Esophagus squamous epithelium (tissue), 5 donors: ENCODE measurements around the gene P4HA2. TPM values are rescaled to one million over a fixed set of nuclear protein-coding genes. Genes with fewer than 3 reads are reported as not detected.
A peak's percentile ranks its signal among the peaks of the same experiment; 100 is the strongest.

Experiments used
- DNase-seq: peaks from one replicate; lab custom pipeline; 2025; lab: John Stamatoyannopoulos, UW
- H3K27ac ChIP-seq, 4 donors: fragments of 200-600 bp; sonication (generic); one replicate each; pipeline ENCODE4 v1.5.1; 2016 to 2019; ENCODE audit warnings: mild to moderate bottlenecking in 1 of 4
- H3K27me3 ChIP-seq, 4 donors: fragments of 200-600 bp; sonication (generic); 1 replicate in 3 of 4; 2 replicates in 1 of 4; pipeline versions ENCODE4 v1.5.1 to v1.6.0; 2017 to 2021; ENCODE audit warnings: antibody characterized with exemption in 1 of 4
- H3K36me3 ChIP-seq, 3 donors: fragments of 200-600 bp; sonication (generic); one replicate each; pipeline ENCODE4 v1.5.1; 2016 to 2019
- H3K4me1 ChIP-seq, 3 donors: fragments of 200-600 bp; sonication (generic); one replicate each; pipeline ENCODE4 v1.5.1; 2017 to 2019
- H3K4me3 ChIP-seq, 4 donors: fragments of 200-600 bp; sonication (generic); 1 replicate in 3 of 4; 2 replicates in 1 of 4; pipeline ENCODE4 v1.5.1; 2016 to 2019; ENCODE audit warnings: mild to moderate bottlenecking in 2 of 4, moderate library complexity in 1 of 4
- H3K9me3 ChIP-seq, 3 donors: fragments of 200-600 bp; sonication (generic); one replicate each; pipeline ENCODE4 v1.5.1; 2016 to 2019
- POLR2A ChIP-seq, 4 donors: fragments of 450-650 bp; IDR thresholded peaks; one replicate each; pipeline ENCODE4 v1.6.1; 2017; ENCODE audit warnings: antibody characterized with exemption in 4 of 4, mild to moderate bottlenecking in 4 of 4, moderate library complexity in 3 of 4
- WGBS, 2 donors: methylation state at CpG; one replicate each; pipeline ENCODE4 v1.1.5; 2018; 5-methylcytosine and 5-hydroxymethylcytosine counted together
- intact Hi-C: fragments of 100-400 bp; cut with DNase I; formaldehyde crosslinking; loops from one replicate; pipeline ENCODE4 v1.15.0; 2022
- total RNA-seq, 4 donors: library from RNA; depleted of rRNA; stranded (reverse); fragments of >200 nt; gene quantifications; one replicate each; pipeline ENCODE4 v1.1.0, GENCODE V29; 2016
- TF ChIP-seq, protein P1 (sequence below), 6 experiments: fragments of 450-650 bp in 4 of 6; fragments of 200-600 bp in 2 of 6; sonication (generic) in 2 of 6; IDR thresholded peaks; one replicate each; pipeline ENCODE4 v1.5.1; 2016 to 2019; ENCODE audit warnings: antibody characterized with exemption in 6 of 6, mild to moderate bottlenecking in 4 of 6, moderate library complexity in 4 of 6
- donor health status: DM: yes; HTN: yes; CAD: no.

P4HA2 gene
- total RNA-seq, 4 donors from 2014 or later = 14.7 to 22.2 (median 16.7) TPM

DNA sequence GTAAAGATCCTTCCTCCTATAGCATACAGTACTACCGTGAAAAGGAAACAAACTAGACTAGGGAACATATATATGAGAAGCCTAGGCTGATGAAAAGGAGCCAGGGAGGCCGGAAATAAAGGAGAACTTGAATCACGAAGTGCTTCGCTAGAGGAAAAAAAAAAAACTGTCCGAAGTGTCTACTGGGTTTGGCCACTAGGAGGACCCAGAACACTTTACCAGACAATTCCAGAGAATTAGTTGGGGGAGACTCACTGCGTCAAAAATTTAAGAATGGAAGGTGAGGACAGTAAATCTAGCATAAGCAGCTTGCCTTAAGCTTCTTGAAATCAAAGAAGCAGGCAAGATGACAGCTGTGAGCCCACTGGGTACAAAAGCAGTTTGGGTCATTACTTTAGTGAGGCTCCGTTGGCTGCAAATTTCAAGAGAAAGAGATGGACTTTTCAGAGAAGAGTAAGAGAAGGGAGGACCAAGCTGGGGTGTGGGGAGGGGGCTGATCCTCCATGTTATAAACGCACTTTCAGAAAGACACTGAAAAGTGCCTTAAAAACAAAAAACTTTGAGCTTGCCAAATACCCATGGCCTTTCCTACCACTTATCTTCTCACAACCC lies 47.4 kb downstream of the P4HA2 start:
- Histone ChIP-seq H3K9me3 (no peaks in the 10 kb centered on the region), H3K4me1 (peaks cover 0 to 15% (median 0%) of the 10 kb centered on the region in 3 donors), H3K36me3 (no peaks in the 10 kb centered on the region), H3K4me3 (no peak overlapping the region), H3K27ac (no peak overlapping the region), H3K27me3 (no peaks in the 10 kb centered on the region)
- no peak for DNase-seq
- intact Hi-C loops = no loop called here
- WGBS, 2 donors = 16 to 17% methylated on average over 8 of the region's 8 CpGs
- TF ChIP-seq POLR2A (IDR thresholded peaks at IDR 0.05) = no peak
- TF ChIP-seq, protein P1, sequence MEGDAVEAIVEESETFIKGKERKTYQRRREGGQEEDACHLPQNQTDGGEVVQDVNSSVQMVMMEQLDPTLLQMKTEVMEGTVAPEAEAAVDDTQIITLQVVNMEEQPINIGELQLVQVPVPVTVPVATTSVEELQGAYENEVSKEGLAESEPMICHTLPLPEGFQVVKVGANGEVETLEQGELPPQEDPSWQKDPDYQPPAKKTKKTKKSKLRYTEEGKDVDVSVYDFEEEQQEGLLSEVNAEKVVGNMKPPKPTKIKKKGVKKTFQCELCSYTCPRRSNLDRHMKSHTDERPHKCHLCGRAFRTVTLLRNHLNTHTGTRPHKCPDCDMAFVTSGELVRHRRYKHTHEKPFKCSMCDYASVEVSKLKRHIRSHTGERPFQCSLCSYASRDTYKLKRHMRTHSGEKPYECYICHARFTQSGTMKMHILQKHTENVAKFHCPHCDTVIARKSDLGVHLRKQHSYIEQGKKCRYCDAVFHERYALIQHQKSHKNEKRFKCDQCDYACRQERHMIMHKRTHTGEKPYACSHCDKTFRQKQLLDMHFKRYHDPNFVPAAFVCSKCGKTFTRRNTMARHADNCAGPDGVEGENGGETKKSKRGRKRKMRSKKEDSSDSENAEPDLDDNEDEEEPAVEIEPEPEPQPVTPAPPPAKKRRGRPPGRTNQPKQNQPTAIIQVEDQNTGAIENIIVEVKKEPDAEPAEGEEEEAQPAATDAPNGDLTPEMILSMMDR (IDR thresholded peaks at IDR 0.05) = peak; percentile 36 to 75 (median 58)

DNA sequence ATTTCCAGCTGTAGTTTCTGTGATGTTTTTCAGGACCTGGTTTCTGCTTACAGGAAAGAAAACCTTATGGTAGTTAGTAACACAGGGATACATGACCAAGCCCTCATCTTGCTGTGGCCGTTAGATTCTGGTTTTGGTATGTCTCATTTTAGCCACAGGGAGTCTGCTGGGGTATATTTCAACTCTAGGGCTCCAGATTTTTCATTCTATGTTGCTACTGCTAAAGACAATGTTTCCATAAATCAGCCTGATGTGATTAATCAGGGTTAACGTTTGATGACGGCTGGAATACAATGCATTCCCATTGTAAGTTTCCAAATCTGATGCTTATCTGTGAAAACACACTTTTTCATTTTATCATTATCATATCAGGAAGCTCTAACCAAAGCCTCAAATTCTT lies 48.2 kb downstream of the P4HA2 start:
- no peaks in the 10 kb centered on the region for H3K27me3 ChIP-seq
- H3K27ac ChIP-seq = no peak overlapping the region
- no peak overlapping the region for H3K4me3 ChIP-seq
- H3K36me3 ChIP-seq = no peaks in the 10 kb centered on the region
- no peak for DNase-seq
- no peaks in the 10 kb centered on the region for H3K9me3 ChIP-seq
- WGBS, 2 donors = 53 to 55% methylated on average over 3 of the region's 3 CpGs
- intact Hi-C loops = no loop called here
- peaks cover 0 to 15% (median 0%) of the 10 kb centered on the region in 3 donors for H3K4me1 ChIP-seq
- no peak for TF ChIP-seq POLR2A (IDR thresholded peaks at IDR 0.05)
- TF ChIP-seq, protein P1 (IDR thresholded peaks at IDR 0.05) = no peak

DNA sequence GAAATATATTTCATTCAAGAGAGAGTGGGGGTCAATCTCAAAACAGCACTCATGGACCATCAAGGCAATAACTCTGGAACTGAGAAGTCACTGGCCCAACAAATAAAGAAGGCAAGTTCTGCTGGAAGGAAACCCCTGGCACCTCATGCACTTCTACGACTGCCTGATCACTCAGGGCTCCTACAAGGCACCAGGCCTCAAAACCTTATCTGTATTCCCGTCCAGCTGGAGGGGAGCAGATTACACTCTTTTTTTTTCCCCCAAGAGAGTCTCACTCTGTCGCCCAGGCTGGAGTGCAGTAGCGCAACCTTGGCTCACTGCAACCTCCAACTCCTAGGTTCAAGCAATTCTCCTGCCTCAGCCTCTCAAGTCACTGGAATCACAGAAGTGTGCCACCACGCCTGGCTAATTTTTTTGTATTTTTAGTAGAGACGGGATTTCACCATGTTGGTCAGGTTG lies 49.9 kb downstream of the P4HA2 start:
- Histone ChIP-seq H3K9me3 (no peaks in the 10 kb centered on the region), H3K36me3 (no peaks in the 10 kb centered on the region), H3K4me3 (no peak overlapping the region), H3K27me3 (no peaks in the 10 kb centered on the region), H3K4me1 (peaks cover 0 to 13% (median 0%) of the 10 kb centered on the region in 3 donors), H3K27ac (no peak overlapping the region)
- TF ChIP-seq, protein P1 (IDR thresholded peaks at IDR 0.05) = no peak
- DNase-seq = no peak
- intact Hi-C loops = no loop called here
- 90 to 91% methylated on average over 5 to 6 of the region's 6 CpGs for WGBS, 2 donors

DNA sequence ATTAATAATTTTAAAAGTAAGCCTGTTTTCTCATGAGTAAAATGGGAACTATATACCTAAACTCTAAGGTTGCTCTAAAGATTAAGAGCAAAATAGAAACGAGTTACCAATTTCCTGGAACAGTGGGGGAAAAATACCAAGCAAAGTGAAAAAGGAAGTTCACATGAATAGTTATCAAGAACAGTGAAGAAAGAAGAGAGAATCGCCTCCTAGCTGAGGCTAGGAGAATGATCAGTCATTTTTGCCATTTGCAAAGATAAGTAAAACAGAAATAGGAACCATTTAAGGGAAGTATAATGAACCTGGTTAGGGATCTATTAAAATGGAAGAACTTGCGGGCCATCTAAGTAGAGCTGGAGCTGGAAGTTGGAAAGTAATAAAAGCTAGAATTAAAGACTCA lies 50.7 kb downstream of the P4HA2 start:
- WGBS, 2 donors = 50 to 54% methylated on average over 3 of the region's 3 CpGs
- Histone ChIP-seq H3K4me1 (peaks cover 0 to 7% (median 0%) of the 10 kb centered on the region in 3 donors), H3K9me3 (no peaks in the 10 kb centered on the region), H3K27me3 (no peaks in the 10 kb centered on the region), H3K36me3 (no peaks in the 10 kb centered on the region), H3K27ac (no peak overlapping the region), H3K4me3 (no peak overlapping the region)
- intact Hi-C loops = no loop called here
- TF ChIP-seq, protein P1 (IDR thresholded peaks at IDR 0.05) = no peak
- no peak for DNase-seq

DNA sequence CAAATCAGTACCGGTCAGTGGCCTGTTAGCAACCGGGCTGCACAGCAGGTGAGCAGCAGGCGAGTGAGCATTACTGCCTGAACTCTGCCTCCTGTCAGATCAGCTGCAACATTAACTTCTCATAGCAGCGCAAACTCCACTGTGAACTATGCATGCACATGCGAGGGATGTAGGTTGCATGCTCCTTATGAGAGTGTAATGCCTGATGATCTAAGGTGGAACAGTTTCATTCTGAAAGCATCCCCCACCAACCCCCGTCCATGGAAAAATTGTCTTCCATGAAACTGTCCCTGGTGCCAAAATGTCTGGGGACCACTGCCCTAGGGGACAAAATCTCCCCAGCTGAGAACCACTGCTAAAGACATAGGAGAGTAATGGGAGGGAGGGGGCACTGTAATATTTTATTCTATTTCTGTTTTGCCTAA lies 51.1 kb downstream of the P4HA2 start:
- WGBS, 2 donors = 76 to 93% methylated on average over 4 to 6 of the region's 6 CpGs
- Histone ChIP-seq H3K27me3 (no peaks in the 10 kb centered on the region), H3K4me3 (no peak overlapping the region), H3K36me3 (no peaks in the 10 kb centered on the region), H3K27ac (no peak overlapping the region), H3K9me3 (no peaks in the 10 kb centered on the region), H3K4me1 (peaks cover 0 to 7% (median 0%) of the 10 kb centered on the region in 3 donors)
- intact Hi-C loops = no loop called here
- DNase-seq = no peak
- TF ChIP-seq, protein P1 (IDR thresholded peaks at IDR 0.05) = no peak
- TF ChIP-seq POLR2A (IDR thresholded peaks at IDR 0.05) = no peak
